HepG2 (cell line): ENCODE measurements around the gene CREG2. TPM values are rescaled to one million over a fixed set of nuclear protein-coding genes. Genes with fewer than 3 reads are reported as not detected.
A peak's percentile ranks its signal among the peaks of the same experiment; 100 is the strongest.

Experiments
- CCDC6 ChIP-seq: sonication (generic); formaldehyde crosslinking; IDR thresholded peaks from 2 replicates; pipeline ENCODE4 v1.8.1; 2022; ENCODE audit warnings: mild to moderate bottlenecking, missing genetic modification reagents, moderate library complexity
- DNMT3B ChIP-seq: conservative IDR thresholded peaks from 2 replicates; pipeline ENCODE4 v1.6.1; 2016; ENCODE audit warnings: missing biosample characterization, control low read depth
- HES4 ChIP-seq: sonication (generic); formaldehyde crosslinking; IDR thresholded peaks from 2 replicates; pipeline ENCODE4 v1.9.0; 2021; ENCODE audit warnings: mild to moderate bottlenecking, missing genetic modification reagents, borderline replicate concordance
- KDM5A ChIP-seq: fragments of 200-600 bp; sonication (generic); IDR thresholded peaks from 2 replicates; pipeline ENCODE4 v1.7.0; 2018; ENCODE audit warnings: antibody characterized with exemption, mild to moderate bottlenecking, low read length, borderline replicate concordance
- NR1H2 ChIP-seq: sonication (generic); formaldehyde crosslinking; IDR thresholded peaks from 2 replicates; pipeline ENCODE4 v1.8.1; 2022; ENCODE audit warnings: low read depth, missing genetic modification reagents, borderline replicate concordance
- PBX2 ChIP-seq: IDR thresholded peaks from 2 replicates; pipeline ENCODE4 v1.6.1; 2016; ENCODE audit warnings: control low read depth
- POGZ ChIP-seq: sonication (generic); formaldehyde crosslinking; IDR thresholded peaks from 2 replicates; pipeline ENCODE4 v1.4.0; 2020; ENCODE audit warnings: mild to moderate bottlenecking, missing genetic modification reagents
- TCF12 ChIP-seq, 2 experiments: fragments of 450-650 bp in 1 of 2; sonication (generic) in 1 of 2; formaldehyde crosslinking in 1 of 2; IDR thresholded peaks; 2 replicates each; pipeline versions ENCODE4 v1.6.1 to v1.8.0; 2017 to 2022; ENCODE audit warnings: antibody characterized with exemption in 1 of 2, mild to moderate bottlenecking in 1 of 2, missing genetic modification reagents in 1 of 2, moderate library complexity in 1 of 2
- ZBTB44 ChIP-seq: sonication (generic); formaldehyde crosslinking; IDR thresholded peaks from 2 replicates; pipeline ENCODE4 v1.4.0; 2020; ENCODE audit warnings: missing genetic modification reagents
- ZHX2 ChIP-seq, 2 experiments: sonication (generic) in 1 of 2; formaldehyde crosslinking in 1 of 2; IDR thresholded peaks; 2 replicates each; pipeline versions ENCODE4 v1.6.1 to v1.9.0; 2014 to 2022; ENCODE audit warnings: antibody characterized with exemption in 1 of 2, borderline replicate concordance in 1 of 2, inconsistent platforms in 1 of 2, low read depth in 1 of 2, missing genetic modification reagents in 1 of 2
- ZNF143 ChIP-seq: sonication (generic); formaldehyde crosslinking; IDR thresholded peaks from 2 replicates; pipeline ENCODE4 v1.4.0; 2020; ENCODE audit warnings: missing genetic modification reagents
- ZNF230 ChIP-seq: sonication (generic); formaldehyde crosslinking; IDR thresholded peaks from 2 replicates; pipeline ENCODE4 v1.4.0; 2020; ENCODE audit warnings: mild to moderate bottlenecking, missing genetic modification reagents
- ZNF33B ChIP-seq: sonication (generic); formaldehyde crosslinking; IDR thresholded peaks from 2 replicates; pipeline ENCODE4 v1.5.1; 2020; ENCODE audit warnings: mild to moderate bottlenecking, missing genetic modification reagents
- ZNF512B ChIP-seq: sonication (generic); formaldehyde crosslinking; IDR thresholded peaks from 2 replicates; pipeline ENCODE4 v1.5.1; 2020; ENCODE audit warnings: missing genetic modification reagents, mild to moderate bottlenecking, borderline replicate concordance
- ZNF564 ChIP-seq: sonication (generic); formaldehyde crosslinking; IDR thresholded peaks from 2 replicates; pipeline ENCODE4 v1.8.1; 2023; ENCODE audit warnings: mild to moderate bottlenecking, missing genetic modification reagents
- ZSCAN12 ChIP-seq: sonication (generic); formaldehyde crosslinking; IDR thresholded peaks from 2 replicates; pipeline ENCODE4 v1.9.0; 2021; ENCODE audit warnings: mild to moderate bottlenecking, missing genetic modification reagents
- polyA plus RNA-seq, 8 experiments: library from polyadenylated mRNA; depleted of rRNA in 3 of 8; stranded (reverse) in 7 of 8; unstranded in 1 of 8; fragments of >200 nt; fragmentation: Illumina TruSeq in 4 of 8; extraction: Trizol in 4 of 8; gene quantifications; 2 replicates each; pipeline versions ENCODE4 v1.2.1 to v1.2.3, GENCODE V29; 2011 to 2016; ENCODE audit warnings: low read depth in 4 of 8, missing spikeins in 1 of 8, mixed read lengths in 1 of 8; ENCODE audit not compliant: insufficient read depth in 1 of 8
- total RNA-seq, 5 experiments: library from RNA; depleted of rRNA; stranded (reverse); fragments of >200 nt; fragmentation: Illumina TruSeq; extraction: Trizol; gene quantifications; 2 replicates each; pipeline ENCODE4 v1.2.3, GENCODE V29; 2016; ENCODE audit warnings: low read depth in 1 of 5

Gene CREG2
- total and polyA plus RNA-seq, 2 of the 13 experiments (the other 11 are each of a cell fraction or from before 2014, with no cell fraction given), result 0.18 to 0.26 TPM

- TF ChIP-seq ZBTB44 (CRISPR knock-in tag) (peak; percentile 33; the same call in 1 of the 2 replicates), KDM5A (peak; percentile 78), POGZ (CRISPR knock-in tag) (peak; percentile 99), ZNF230 (CRISPR knock-in tag) (peak; percentile 96; the same call in 1 of the 2 replicates), ZNF33B (CRISPR knock-in tag) (no peak), PBX2 (CRISPR knock-in tag) (no peak), ZNF143 (CRISPR knock-in tag) (peak; percentile 61), DNMT3B (CRISPR knock-in tag) (peak; percentile 61; the same call in 1 of the 2 replicates), NR1H2 (CRISPR knock-in tag) (peak; percentile 51; the same call in 1 of the 2 replicates), ZNF564 (CRISPR knock-in tag) (peak; percentile 95), TCF12 (IDR thresholded peaks at IDR 0.05) (no peak), TCF12 (CRISPR knock-in tag; IDR thresholded peaks at IDR 0.05) (peak; percentile 94; the same call in 1 of the 2 replicates), ZNF512B (CRISPR knock-in tag) (peak; percentile 100), HES4 (CRISPR knock-in tag) (peak; percentile 76; the same call in 1 of the 2 replicates), ZHX2 (IDR thresholded peaks at IDR 0.05; ENCODE audit: low read depth) (peak; percentile 75; the same call in 1 of the 2 replicates), ZHX2 (CRISPR knock-in tag; IDR thresholded peaks at IDR 0.05; ENCODE audit: borderline replicate concordance) (peak; percentile 76; the same call in 1 of the 2 replicates), CCDC6 (CRISPR knock-in tag) (peak; percentile 74), ZSCAN12 (0 out of 2 replicates have a peak, but pooled peaks have one; percentile 2)
Measured at GRCh38 chr2:101308432-101309210, 78.7 kb downstream of the CREG2 start, which contains the start of gene RNF149 (continued).
